H1 (cell line): Measurements from ENCODE around the gene CDC25C. TPM values are rescaled to one million over a fixed set of nuclear protein-coding genes. Genes with fewer than 3 reads are reported as not detected.

Experiments used
- CTCF ChIA-PET: fragments of 300-600 bp; sonication (Branson Sonifier 250); formaldehyde crosslinking; loops from one replicate; lab custom pipeline; 2021; ENCODE audit not compliant: partially characterized antibody; lab: Charles Lee
- POLR2A ChIA-PET: fragments of 300-600 bp; sonication (Branson Sonifier 250); formaldehyde crosslinking; loops from one replicate; lab custom pipeline; 2021; ENCODE audit warnings: inconsistent platforms; ENCODE audit not compliant: partially characterized antibody; lab: Charles Lee
- DNase-seq, 2 experiments: peaks; one replicate each; pipeline versions ENCODE4 v3.0.0 to v3.0.0-alpha.2; 2010 to 2022; ENCODE audit warnings: low spot score in 2 of 2, low read depth in 1 of 2, mixed read lengths in 1 of 2
- FAIRE-seq: peaks from 2 replicates; lab custom pipeline; 2011; peaks lifted over from hg19 to GRCh38; lab: Jason Lieb, UNC
- H2AFZ ChIP-seq: 2 replicates; pipeline ENCODE4 v1.8.1; 2012; ENCODE audit warnings: low read length, inconsistent platforms
- H2AK5ac ChIP-seq: 2 replicates; pipeline ENCODE4 v1.6.1; 2013; ENCODE audit warnings: low read depth, low read length
- H2BK120ac ChIP-seq: replicated peaks from 2 replicates; pipeline ENCODE3; 2013; ENCODE audit warnings: low read depth, low read length, inconsistent platforms
- H2BK12ac ChIP-seq: 2 replicates; pipeline ENCODE4 v1.6.1; 2013; ENCODE audit warnings: low read depth, low read length
- H2BK15ac ChIP-seq: 2 replicates; pipeline ENCODE4 v1.6.1; 2013; ENCODE audit warnings: low read length
- H2BK20ac ChIP-seq: 2 replicates; pipeline ENCODE4 v1.6.1; 2013; ENCODE audit warnings: low read length
- H2BK5ac ChIP-seq: 2 replicates; pipeline ENCODE4 v1.6.1; 2013; ENCODE audit warnings: low read depth, low read length
- H3K14ac ChIP-seq: 2 replicates; pipeline ENCODE4 v1.6.1; 2013; ENCODE audit warnings: inconsistent platforms; ENCODE audit not compliant: insufficient read length
- H3K18ac ChIP-seq: 2 replicates; pipeline ENCODE4 v1.6.1; 2013; ENCODE audit warnings: low read length; ENCODE audit errors: extremely low read depth
- H3K23ac ChIP-seq: 2 replicates; pipeline ENCODE4 v1.6.1; 2013; ENCODE audit warnings: inconsistent platforms; ENCODE audit not compliant: insufficient read length
- H3K23me2 ChIP-seq: 2 replicates; pipeline ENCODE4 v1.6.1; 2013; ENCODE audit warnings: low read depth, low read length
- H3K27ac ChIP-seq: 2 replicates; pipeline ENCODE4 v1.6.1; 2011; ENCODE audit warnings: low read depth, low read length, inconsistent platforms
- H3K27me3 ChIP-seq, 4 experiments: replicated peaks in 1 of 4; 1 replicate in 1 of 4; 2 replicates in 3 of 4; pipeline versions ENCODE4 v1.6.1 to v1.8.1; 2011 to 2013; ENCODE audit warnings: low read length in 3 of 4, mild to moderate bottlenecking in 3 of 4, inconsistent platforms in 2 of 4, mixed read lengths in 2 of 4, moderate library complexity in 1 of 4; ENCODE audit not compliant: control insufficient read depth in 3 of 4, insufficient read depth in 3 of 4; ENCODE audit errors: extremely low read depth in 1 of 4
- H3K36me3 ChIP-seq, 4 experiments: 2 replicates each; pipeline versions ENCODE4 v1.6.1 to v1.8.1; 2011 to 2013; ENCODE audit warnings: mild to moderate bottlenecking in 4 of 4, low read length in 3 of 4, moderate library complexity in 2 of 4, control low read depth in 1 of 4, inconsistent platforms in 1 of 4; ENCODE audit not compliant: insufficient read depth in 4 of 4, control insufficient read depth in 2 of 4
- H3K4ac ChIP-seq: replicated peaks from 2 replicates; pipeline ENCODE3; 2013; ENCODE audit warnings: low read length, low read depth, mixed read lengths, inconsistent platforms; ENCODE audit not compliant: insufficient read length
- H3K4me1 ChIP-seq, 4 experiments: replicated peaks in 1 of 4; 1 replicate in 1 of 4; 2 replicates in 3 of 4; pipeline versions ENCODE4 v1.6.1 to v1.8.1; 2011 to 2013; ENCODE audit warnings: low read length in 3 of 4, inconsistent platforms in 2 of 4, mixed read lengths in 1 of 4; ENCODE audit not compliant: insufficient read depth in 4 of 4, control insufficient read depth in 3 of 4
- H3K4me2 ChIP-seq, 2 experiments: 2 replicates each; pipeline versions ENCODE4 v1.6.1 to v1.8.1; 2011 to 2013; ENCODE audit warnings: low read depth in 2 of 2, low read length in 2 of 2, control low read depth in 1 of 2, inconsistent platforms in 1 of 2, mild to moderate bottlenecking in 1 of 2; ENCODE audit not compliant: insufficient read depth in 1 of 2
- H3K4me3 ChIP-seq, 4 experiments: fragments of 200-600, 300-600 bp in 1 of 4; sonication (generic), shearing (Covaris generic), sonication (Bioruptor Twin) in 1 of 4; 2 replicates each; pipeline versions ENCODE4 v1.5.1 to v1.8.1; 2011 to 2016; ENCODE audit warnings: low read length in 4 of 4, low read depth in 3 of 4, control low read depth in 2 of 4, inconsistent platforms in 2 of 4, mild to moderate bottlenecking in 2 of 4, mixed read lengths in 1 of 4, moderate library complexity in 1 of 4; ENCODE audit not compliant: insufficient read depth in 2 of 4; ENCODE audit errors: extremely low read depth in 1 of 4
- H3K56ac ChIP-seq: replicated peaks from 2 replicates; pipeline ENCODE3; 2013; ENCODE audit warnings: low read depth, mild to moderate bottlenecking, mixed read lengths, low read length, inconsistent platforms; ENCODE audit not compliant: insufficient read length
- H3K79me1 ChIP-seq: 2 replicates; pipeline ENCODE4 v1.6.1; 2013; ENCODE audit warnings: low read depth, low read length, control low read depth
- H3K79me2 ChIP-seq, 2 experiments: 2 replicates each; pipeline versions ENCODE4 v1.6.1 to v1.8.1; 2012 to 2013; ENCODE audit warnings: low read length in 2 of 2, mild to moderate bottlenecking in 2 of 2, inconsistent platforms in 1 of 2; ENCODE audit not compliant: insufficient read depth in 2 of 2, control insufficient read depth in 1 of 2
- H3K9ac ChIP-seq, 4 experiments: replicated peaks in 1 of 4; 1 replicate in 1 of 4; 2 replicates in 3 of 4; pipeline versions ENCODE4 v1.6.1 to v1.8.1; 2011 to 2013; ENCODE audit warnings: low read depth in 3 of 4, low read length in 3 of 4, control low read depth in 2 of 4, mild to moderate bottlenecking in 2 of 4, moderate library complexity in 2 of 4, inconsistent platforms in 1 of 4; ENCODE audit errors: extremely low read depth in 1 of 4
- H3K9me3 ChIP-seq, 2 experiments: 2 replicates each; pipeline versions ENCODE4 v1.6.1 to v1.8.1; 2012 to 2013; ENCODE audit warnings: mild to moderate bottlenecking in 2 of 2, moderate library complexity in 2 of 2, control low read depth in 1 of 2, inconsistent platforms in 1 of 2, low read depth in 1 of 2, low read length in 1 of 2, mixed read lengths in 1 of 2; ENCODE audit not compliant: insufficient read depth in 2 of 2
- H4K20me1 ChIP-seq, 2 experiments: replicated peaks in 1 of 2; 2 replicates each; pipeline versions ENCODE3 to v1.8.1; 2011 to 2013; ENCODE audit warnings: inconsistent platforms in 2 of 2, low read length in 2 of 2, mild to moderate bottlenecking in 1 of 2; ENCODE audit not compliant: insufficient read depth in 2 of 2, control insufficient read depth in 1 of 2
- H4K5ac ChIP-seq: 2 replicates; pipeline ENCODE4 v1.6.1; 2013; ENCODE audit warnings: low read length, low read depth, mixed read lengths, inconsistent platforms; ENCODE audit not compliant: insufficient read length
- H4K8ac ChIP-seq: 2 replicates; pipeline ENCODE4 v1.8.0; 2013; ENCODE audit warnings: mild to moderate bottlenecking, moderate library complexity, low read length, inconsistent platforms; ENCODE audit not compliant: insufficient read depth; ENCODE audit errors: extremely low read depth
- H4K91ac ChIP-seq: replicated peaks from 2 replicates; pipeline ENCODE3; 2013; ENCODE audit warnings: low read length, mixed read lengths, inconsistent platforms; ENCODE audit not compliant: insufficient read length
- CTBP2 ChIP-seq: IDR thresholded peaks from 2 replicates; pipeline ENCODE4 v1.7.0; 2011; ENCODE audit warnings: borderline replicate concordance, mild to moderate bottlenecking, moderate library complexity, mixed read lengths, low read length; ENCODE audit not compliant: insufficient read depth, insufficient read length
- SIN3A ChIP-seq, 2 experiments: IDR thresholded peaks in 1 of 2; conservative IDR thresholded peaks in 1 of 2; 2 replicates each; pipeline ENCODE4 v1.6.1; 2011 to 2012; ENCODE audit warnings: low read length in 2 of 2, improper control_type of control experiment in 1 of 2, low read depth in 1 of 2, mild to moderate bottlenecking in 1 of 2
- WGBS, 2 experiments: shearing (Covaris generic) in 1 of 2; methylation state at CpG; one replicate each; pipeline versions ENCODE4 v1.1.6 to v1.1.7; 2013 to 2015; ENCODE audit warnings: low lambda C conversion rate in 2 of 2, mixed read lengths in 2 of 2, inconsistent platforms in 1 of 2, low coverage in 1 of 2, missing lambda C conversion rate in 1 of 2; ENCODE audit not compliant: insufficient replicate concordance in 2 of 2, insufficient coverage in 1 of 2, insufficient read length in 1 of 2; ENCODE audit errors: extremely low coverage in 1 of 2, missing lambda C conversion rate in 1 of 2; 5-methylcytosine and 5-hydroxymethylcytosine counted together
- polyA plus RNA-seq, 7 experiments: library from polyadenylated mRNA; depleted of rRNA in 3 of 7; stranded (reverse) in 5 of 7; unstranded in 2 of 7; fragments of >200 nt in 5 of 7; fragments of 200-250 nt in 2 of 7; gene quantifications; 1 replicate in 5 of 7; 2 replicates in 1 of 7; 4 replicates in 1 of 7; pipeline versions ENCODE4 v1.2.1 to v1.2.3, GENCODE V29; 2011 to 2013; ENCODE audit warnings: missing spikeins in 2 of 7, mixed read lengths in 2 of 7
- total RNA-seq: library from RNA; stranded (reverse); fragmentation: NEBNext Ultra II Directional; extraction: Animal tissue kit (Norgen Biotek cat#: 25700); gene quantifications from 2 replicates; pipeline ENCODE4 v1.2.1, GENCODE V29; 2021
- TF ChIP-seq, protein P1 (sequence below): IDR thresholded peaks from 2 replicates; pipeline ENCODE4 v1.6.1; 2011; ENCODE audit warnings: low read length, improper control_type of control experiment

CDC25C gene
- total and polyA plus RNA-seq, 2 of the 8 experiments (the other 6 are each of a cell fraction or from before 2014, with no cell fraction given) = 18.4 to 20.8 TPM

DNA sequence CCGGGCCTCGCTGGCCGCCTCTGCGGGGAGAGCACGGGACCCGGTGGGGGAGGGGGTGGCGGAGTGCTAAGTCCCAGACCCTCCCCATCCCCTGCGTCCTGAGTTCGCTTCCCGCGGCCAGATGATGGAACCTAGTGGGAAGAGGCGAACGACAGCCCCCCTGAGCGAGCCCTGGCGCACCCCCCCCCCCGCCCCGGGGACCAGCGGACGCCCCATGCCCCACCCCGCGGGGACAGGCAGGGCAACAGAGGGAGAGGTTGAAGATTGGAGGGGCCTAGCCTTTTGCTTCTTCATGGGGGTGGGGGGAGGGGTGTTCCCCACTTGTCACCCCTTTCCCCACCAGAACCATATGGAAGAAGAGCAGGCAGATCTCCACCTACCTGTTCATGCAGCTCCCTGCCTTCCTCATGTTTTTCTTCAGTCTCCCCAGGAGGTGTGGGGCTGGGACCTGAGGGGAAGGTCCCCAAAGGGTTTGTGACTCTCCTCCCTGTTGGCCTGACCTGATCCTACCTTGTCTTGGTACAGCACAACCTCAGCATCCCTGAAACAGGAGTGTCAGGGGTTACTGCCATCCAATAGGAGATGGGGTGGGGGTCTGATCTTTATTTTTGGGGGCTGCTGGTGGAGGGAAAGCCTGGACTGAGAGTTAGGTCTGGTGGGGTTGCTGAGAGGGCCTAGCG lies 6.9 kb upstream of the CDC25C start:
- peak overlapping the region; percentile 100 for H3K27ac ChIP-seq

More for the DNA sequence above, 6.9 kb upstream of the CDC25C start:
- Histone ChIP-seq H4K8ac (peak overlapping the region; percentile 100; the same call in 1 of the 2 replicates), H3K27me3 (no peaks in the 10 kb centered on the region), H3K9me3 (no peaks in the 10 kb centered on the region), H2AFZ (no peak overlapping the region), H3K79me2 (peaks cover 10 to 37% of the 10 kb centered on the region in 2 experiments), H2BK20ac (no peak overlapping the region), H3K9ac (peak overlapping the region; percentile 93 to 100 (median 99)), H3K36me3 (peaks cover 2 to 22% (median 14%) of the 10 kb centered on the region in 4 experiments; a peak in 6 of 8 replicates), H2BK5ac (peak overlapping the region; percentile 91; the same call in 1 of the 2 replicates), H3K23ac (no peak overlapping the region), H3K79me1 (peaks cover 16% of the 10 kb centered on the region), H3K18ac (peak overlapping the region; percentile 86; the same call in 1 of the 2 replicates), H3K4me3 (peak overlapping the region; percentile 68 to 95 (median 91)), H2BK12ac (peak overlapping the region; percentile 89), H3K4me1 (peaks cover 0 to 5% (median 2%) of the 10 kb centered on the region in 4 experiments; a peak in 3 of 7 replicates), H2BK15ac (no peak overlapping the region), H4K5ac (peak overlapping the region; percentile 30), H4K91ac (peak overlapping the region; percentile 63), H3K4ac (peak overlapping the region; percentile 98), H4K20me1 (peaks cover 0 to 3% of the 10 kb centered on the region in 2 experiments), H3K4me2 (peak overlapping the region; percentile 98), H2AK5ac (peak overlapping the region; percentile 66; the same call in 1 of the 2 replicates), H3K23me2 (peaks cover 8% of the 10 kb centered on the region; the same call in 1 of the 2 replicates), H3K56ac (peak overlapping the region; percentile 13), H3K14ac (no peak overlapping the region), H2BK120ac (peak overlapping the region; percentile 55)
- 0 out of 4 replicates have a peak, but pooled peaks of 1 of the 2 experiments have one; percentile 14 for TF ChIP-seq SIN3A (conservative IDR thresholded peaks at IDR 0.05 in 1 of 2, IDR thresholded peaks at IDR 0.05 in 1 of 2; ENCODE audit: low read depth in 1 of 2, low read length in 2 of 2)
- no peak for TF ChIP-seq CTBP2
- TF ChIP-seq, protein P1, sequence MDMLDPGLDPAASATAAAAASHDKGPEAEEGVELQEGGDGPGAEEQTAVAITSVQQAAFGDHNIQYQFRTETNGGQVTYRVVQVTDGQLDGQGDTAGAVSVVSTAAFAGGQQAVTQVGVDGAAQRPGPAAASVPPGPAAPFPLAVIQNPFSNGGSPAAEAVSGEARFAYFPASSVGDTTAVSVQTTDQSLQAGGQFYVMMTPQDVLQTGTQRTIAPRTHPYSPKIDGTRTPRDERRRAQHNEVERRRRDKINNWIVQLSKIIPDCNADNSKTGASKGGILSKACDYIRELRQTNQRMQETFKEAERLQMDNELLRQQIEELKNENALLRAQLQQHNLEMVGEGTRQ = peak; percentile 17; the same call in 1 of the 2 replicates
- ChIA-PET POLR2A (interaction anchor here (0.5 to 8.2 kb wide), 38 partner anchors 11 to 205 kb away, joined by 3 to 254 read pairs (median 4); partner anchors contain the start of genes BRD8, CDC23, EGR1 and ETF1), CTCF (interaction anchor here (0.8 to 13.6 kb wide), 4 partner anchors 8 to 23 kb away, joined by 3 to 196 read pairs (median 4); partner anchors contain the start of gene KDM3B)
- no peak for FAIRE-seq
- DNase-seq = peak in 1 of 2 experiments; percentile 52
- 11% methylated on average over 1 of the region's 22 CpGs; no CpG with 5 or more reads in 1 of the 2 experiments for WGBS, 2 experiments
